Colonic mucosa (tissue), 4 donors: ENCODE data around the gene TMPRSS3. TPM values are rescaled to one million over a fixed set of nuclear protein-coding genes. Genes with fewer than 3 reads are reported as not detected.

Experiments
- DNase-seq: peaks from one replicate; pipeline ENCODE4 v3.0.0-alpha.2; 2020
- H3K27ac ChIP-seq: fragments of 200-600 bp; one replicate; pipeline ENCODE4 v1.8.0; 2021
- H3K27me3 ChIP-seq: fragments of 200-600 bp; one replicate; pipeline ENCODE4 v1.8.0; 2021
- H3K36me3 ChIP-seq: fragments of 200-600 bp; one replicate; pipeline ENCODE4 v1.8.0; 2021
- H3K4me1 ChIP-seq: fragments of 200-600 bp; one replicate; pipeline ENCODE4 v1.8.0; 2021; ENCODE audit warnings: mild to moderate bottlenecking
- H3K4me3 ChIP-seq: fragments of 200-600 bp; one replicate; pipeline ENCODE4 v1.8.0; 2021
- H3K9ac ChIP-seq, 2 donors: one replicate each; pipeline ENCODE4 v1.7.0; 2013; ENCODE audit warnings: control low read depth in 2 of 2, low read depth in 2 of 2, low read length in 2 of 2
- H3K9me3 ChIP-seq: fragments of 200-600 bp; one replicate; pipeline ENCODE4 v1.8.0; 2021
- CTCF ChIP-seq: fragments of 200-600 bp; IDR thresholded peaks from one replicate; pipeline ENCODE4 v1.8.0; 2022; ENCODE audit warnings: antibody characterized with exemption, mild to moderate bottlenecking
- intact Hi-C: fragments of 100-400 bp; cut with DNase I; formaldehyde crosslinking; loops from one replicate; pipeline ENCODE4 v1.14.1; 2022
- total RNA-seq, 2 donors: library from RNA; stranded (reverse); fragmentation: NEBNext Ultra II Directional in 1 of 2; extraction: Animal tissue kit (Norgen Biotek cat#: 25700) in 1 of 2; gene quantifications; one replicate each; pipeline ENCODE4 v1.2.1, GENCODE V29; 2021
- donor health status: healthy.
- donor health status: DM: no; HTN: no; CAD: no.
- donor health status: DM: no; HTN: no; CAD: no.

Gene TMPRSS3
- total RNA-seq, 2 donors from 2014 or later, result 0.82 to 1.2 TPM

DNA sequence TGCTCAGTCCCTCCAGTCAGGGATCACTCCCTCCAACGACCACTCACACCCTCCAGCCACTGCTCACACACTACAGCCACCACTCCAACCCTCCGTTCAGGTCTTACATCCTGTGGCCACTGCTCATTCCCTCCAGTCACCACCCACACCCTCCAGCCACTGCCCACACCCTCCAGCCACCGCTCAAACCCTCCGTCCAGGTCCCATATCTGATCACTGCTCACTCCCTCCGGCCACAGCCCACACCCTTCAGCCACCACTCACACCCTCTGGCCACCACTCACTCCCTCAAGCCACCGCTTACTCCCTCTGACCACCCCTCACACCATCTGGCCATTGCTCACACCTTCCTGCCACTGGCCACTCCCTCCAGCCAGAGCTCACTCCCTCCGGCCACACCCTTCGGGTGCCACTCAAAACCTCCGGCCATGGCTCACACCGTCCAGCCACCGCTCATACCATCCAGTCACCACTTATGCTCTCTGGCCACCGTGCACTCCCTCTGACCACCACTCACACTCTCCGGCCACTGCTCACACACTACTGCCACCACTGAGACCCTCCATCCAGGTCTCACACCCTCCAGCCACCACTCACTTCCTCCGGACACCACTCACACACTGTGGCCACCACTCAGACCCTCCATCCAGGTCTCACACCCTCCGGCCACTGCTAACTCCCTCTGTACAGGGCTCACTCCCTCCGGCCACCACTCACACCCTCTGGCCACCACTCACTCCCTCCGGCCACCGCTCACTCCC, 24.8 kb downstream of the TMPRSS3 start:
- H3K4me3 ChIP-seq, result no peak overlapping the region
- intact Hi-C loops, result no loop called here
- TF ChIP-seq CTCF, result no peak
- DNase-seq, result no peak
- H3K27ac ChIP-seq, result no peak overlapping the region
- no peaks in the 10 kb centered on the region for H3K9me3 ChIP-seq
- H3K9ac ChIP-seq, result no peak overlapping the region
- H3K27me3 ChIP-seq, result no peaks in the 10 kb centered on the region
- H3K4me1 ChIP-seq, result no peaks in the 10 kb centered on the region
- no peaks in the 10 kb centered on the region for H3K36me3 ChIP-seq

DNA sequence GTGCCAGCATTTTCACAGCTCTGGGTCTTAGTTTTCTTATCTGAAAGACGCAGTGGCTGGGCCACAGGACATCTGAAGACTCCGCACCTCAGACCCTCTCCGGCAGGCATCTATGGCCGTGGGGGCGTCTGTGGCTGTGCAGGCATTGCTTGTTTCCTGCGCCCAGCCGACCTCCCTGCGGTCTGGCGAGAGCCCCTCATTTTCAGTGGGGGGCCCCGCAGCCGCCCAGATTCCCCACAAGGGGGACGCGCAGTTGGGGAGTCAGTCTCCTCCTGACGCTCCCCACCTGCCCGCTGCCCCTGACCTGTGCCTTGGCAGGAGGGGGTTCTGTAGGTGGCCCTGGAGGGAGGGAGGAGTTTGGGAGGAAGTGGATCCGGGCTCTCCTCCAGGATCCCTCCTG, 26.0 kb downstream of the TMPRSS3 start:
- no peak overlapping the region for H3K27ac ChIP-seq
- H3K27me3 ChIP-seq, result no peaks in the 10 kb centered on the region
- no peak for TF ChIP-seq CTCF
- intact Hi-C loops, result no loop called here
- no peaks in the 10 kb centered on the region for H3K4me1 ChIP-seq
- H3K4me3 ChIP-seq, result no peak overlapping the region
- no peaks in the 10 kb centered on the region for H3K9me3 ChIP-seq
- no peak overlapping the region for H3K9ac ChIP-seq
- DNase-seq, result no peak
- no peaks in the 10 kb centered on the region for H3K36me3 ChIP-seq

GRCh38 chr21:42367367-42368165, 28.3 kb downstream of the TMPRSS3 start:
- Histone ChIP-seq H3K27ac (peak overlapping the region; percentile 56), H3K4me3 (no peak overlapping the region), H3K27me3 (no peaks in the 10 kb centered on the region), H3K9ac (no peak overlapping the region), H3K9me3 (no peaks in the 10 kb centered on the region), H3K36me3 (no peaks in the 10 kb centered on the region), H3K4me1 (no peaks in the 10 kb centered on the region)
- TF ChIP-seq CTCF, result no peak
- DNase-seq, result no peak
- intact Hi-C loops, result no loop called here

DNA sequence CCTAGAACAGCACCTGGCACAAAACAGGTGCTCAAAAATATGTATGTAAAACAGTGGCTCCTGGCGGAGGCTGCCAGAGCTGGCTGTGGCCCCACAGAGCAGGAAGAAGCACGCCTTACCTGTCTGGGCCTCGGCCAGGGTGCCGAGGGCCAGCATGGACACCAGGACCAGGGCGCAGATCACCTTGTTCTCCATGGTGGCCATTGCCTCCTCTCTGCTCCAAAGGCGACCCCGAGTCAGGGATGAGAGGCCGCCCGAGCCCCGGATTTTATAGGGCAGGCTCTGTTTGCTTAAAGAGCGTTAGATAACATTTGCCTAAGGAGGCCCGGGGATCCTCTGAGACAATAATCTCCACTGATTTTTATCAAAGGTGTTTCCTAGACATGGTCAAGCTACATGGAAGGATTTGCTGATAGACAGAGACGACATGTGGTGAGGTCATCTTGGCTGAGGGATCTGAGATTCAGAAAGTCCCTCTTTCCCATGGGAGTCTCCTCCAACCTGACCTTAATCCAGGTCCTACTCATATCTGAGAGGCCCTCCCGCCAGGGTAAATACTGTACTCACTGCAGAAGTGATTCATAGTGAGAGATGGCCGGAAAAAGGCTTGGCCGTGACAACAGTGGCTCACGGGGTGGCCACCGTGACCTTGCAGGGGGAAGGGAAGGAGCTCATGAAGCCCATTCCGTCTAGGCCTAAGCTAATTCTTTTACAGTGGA, 29.4 kb downstream of the TMPRSS3 start, which contains the start of gene TFF1:
Gene TFF1, minus strand, starts transcription at position 244 of the 719 bp plus-strand sequence. Its CDS starts 40 bp downstream, at position 204.
- Histone ChIP-seq H3K9ac (no peak within 1 kb of the TSS), H3K27me3 (no peaks in the 10 kb centered on the region), H3K9me3 (no peaks in the 10 kb centered on the region), H3K4me3 (no peak within 1 kb of the TSS), H3K4me1 (no peaks in the 10 kb centered on the region), H3K27ac (peak within 1 kb of the TSS; percentile 56), H3K36me3 (no peaks in the 10 kb centered on the region)
- DNase-seq, result peak; percentile 79
- TF ChIP-seq CTCF, result no peak
- intact Hi-C loops, result no loop called here

DNA sequence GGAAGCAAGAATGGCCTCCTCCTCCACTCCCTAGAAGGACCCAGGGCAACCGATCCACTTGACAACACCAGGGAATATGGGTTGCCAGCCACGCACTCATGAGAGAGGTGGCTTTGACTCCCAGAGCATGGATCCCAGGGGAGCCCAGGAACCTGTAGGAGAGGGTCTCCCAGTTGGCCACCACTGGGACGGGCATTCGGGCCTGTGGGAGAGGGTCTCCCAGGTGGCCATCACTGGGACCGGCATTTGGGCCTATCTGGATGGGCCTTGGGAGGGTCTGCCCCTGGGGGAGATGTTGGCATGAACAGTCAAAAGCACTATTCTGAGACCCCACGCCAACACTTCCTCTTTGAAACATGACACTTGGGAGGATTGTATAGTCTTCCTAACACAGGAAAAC, 30.1 kb downstream of the TMPRSS3 start:
- intact Hi-C loops, result no loop called here
- TF ChIP-seq CTCF, result no peak
- no peak for DNase-seq
- H3K4me1 ChIP-seq, result no peaks in the 10 kb centered on the region
- H3K4me3 ChIP-seq, result no peak overlapping the region
- H3K27me3 ChIP-seq, result no peaks in the 10 kb centered on the region
- no peaks in the 10 kb centered on the region for H3K36me3 ChIP-seq
- no peak overlapping the region for H3K9ac ChIP-seq
- H3K9me3 ChIP-seq, result no peaks in the 10 kb centered on the region
- H3K27ac ChIP-seq, result no peak overlapping the region
